H1 (cell line): ENCODE results near the gene AHSP.

Source experiments
- EP300 ChIP-seq, 2 experiments: IDR thresholded peaks; 1 replicate in 1 of 2; 2 replicates in 1 of 2; pipeline ENCODE4 v1.6.1; 2011 to 2012; ENCODE audit warnings: low read depth in 2 of 2, low read length in 2 of 2, mild to moderate bottlenecking in 2 of 2, borderline replicate concordance in 1 of 2, inconsistent platforms in 1 of 2, moderate library complexity in 1 of 2
- TF ChIP-seq, protein P1 (sequence below), 3 experiments: IDR thresholded peaks; 1 replicate in 2 of 3; 2 replicates in 1 of 3; pipeline versions ENCODE4 v1.5.1 to v1.6.1; 2011; ENCODE audit warnings: low read length in 3 of 3, mild to moderate bottlenecking in 3 of 3, inconsistent platforms in 2 of 3, low read depth in 1 of 3, moderate library complexity in 1 of 3; ENCODE audit not compliant: insufficient read depth in 1 of 3; ENCODE audit errors: control extremely low read depth in 1 of 3

DNA sequence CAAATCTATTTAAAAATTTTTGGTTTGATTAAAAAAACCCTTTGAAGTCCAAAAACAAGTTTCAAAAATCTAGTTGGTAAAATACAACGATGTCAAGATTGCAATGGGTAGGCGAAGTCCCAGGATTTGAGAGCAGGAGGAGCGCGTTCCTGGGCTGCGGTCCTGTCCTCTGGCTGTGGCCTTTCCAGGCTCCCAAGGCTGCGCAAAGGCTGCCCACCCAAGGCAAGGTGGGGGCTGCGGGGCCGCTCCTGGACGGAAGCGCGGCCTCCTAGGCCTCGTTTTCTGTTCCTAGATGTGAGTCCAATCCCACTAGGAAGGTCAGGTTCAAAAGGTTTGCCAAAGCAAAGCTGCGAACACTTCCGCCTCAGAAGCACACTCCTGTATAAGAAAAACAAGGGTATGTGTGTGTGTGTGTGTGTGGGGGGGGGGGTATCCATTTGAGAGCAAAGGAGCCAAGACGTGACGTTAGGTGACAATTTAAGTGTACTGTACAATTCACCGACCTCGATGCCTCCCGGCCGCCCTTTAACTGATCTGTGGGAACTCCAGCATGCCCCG is 9.2 kb downstream of the AHSP start:
- TF ChIP-seq, protein P1, sequence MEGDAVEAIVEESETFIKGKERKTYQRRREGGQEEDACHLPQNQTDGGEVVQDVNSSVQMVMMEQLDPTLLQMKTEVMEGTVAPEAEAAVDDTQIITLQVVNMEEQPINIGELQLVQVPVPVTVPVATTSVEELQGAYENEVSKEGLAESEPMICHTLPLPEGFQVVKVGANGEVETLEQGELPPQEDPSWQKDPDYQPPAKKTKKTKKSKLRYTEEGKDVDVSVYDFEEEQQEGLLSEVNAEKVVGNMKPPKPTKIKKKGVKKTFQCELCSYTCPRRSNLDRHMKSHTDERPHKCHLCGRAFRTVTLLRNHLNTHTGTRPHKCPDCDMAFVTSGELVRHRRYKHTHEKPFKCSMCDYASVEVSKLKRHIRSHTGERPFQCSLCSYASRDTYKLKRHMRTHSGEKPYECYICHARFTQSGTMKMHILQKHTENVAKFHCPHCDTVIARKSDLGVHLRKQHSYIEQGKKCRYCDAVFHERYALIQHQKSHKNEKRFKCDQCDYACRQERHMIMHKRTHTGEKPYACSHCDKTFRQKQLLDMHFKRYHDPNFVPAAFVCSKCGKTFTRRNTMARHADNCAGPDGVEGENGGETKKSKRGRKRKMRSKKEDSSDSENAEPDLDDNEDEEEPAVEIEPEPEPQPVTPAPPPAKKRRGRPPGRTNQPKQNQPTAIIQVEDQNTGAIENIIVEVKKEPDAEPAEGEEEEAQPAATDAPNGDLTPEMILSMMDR (IDR thresholded peaks at IDR 0.05; ENCODE audit: control extremely low read depth in 1 of 3, insufficient read depth in 1 of 3, low read depth in 1 of 3, low read length in 3 of 3): no peak
- no peak for TF ChIP-seq EP300 (IDR thresholded peaks at IDR 0.05; ENCODE audit: borderline replicate concordance in 1 of 2, low read depth in 2 of 2, low read length in 2 of 2)
